Measurements from ENCODE around the gene PRUNE1.

PRUNE1 gene

DNA sequence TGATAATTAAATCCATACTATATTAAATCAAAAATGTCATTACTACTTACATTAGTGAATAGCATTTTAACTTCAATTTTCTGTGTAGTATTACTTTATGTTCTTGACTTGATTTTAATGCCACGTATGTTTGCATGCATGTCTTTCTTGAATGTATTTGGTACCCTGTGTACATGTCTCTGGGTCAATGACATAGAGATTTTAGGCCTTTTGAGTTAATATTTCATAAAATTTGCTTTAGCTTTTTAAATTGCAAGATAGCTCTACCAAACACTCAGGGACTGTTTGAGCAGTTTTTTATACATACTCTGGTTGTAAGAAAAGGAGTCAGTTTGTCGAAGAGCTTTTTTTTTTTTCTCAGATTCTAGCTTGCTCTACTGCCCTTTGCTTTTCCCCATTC, 53.5 kb downstream of the PRUNE1 start:
- no peak for DNase-seq (ENCODE audit: extremely low read depth, low read depth)
- TF ChIP-seq, protein P1, sequence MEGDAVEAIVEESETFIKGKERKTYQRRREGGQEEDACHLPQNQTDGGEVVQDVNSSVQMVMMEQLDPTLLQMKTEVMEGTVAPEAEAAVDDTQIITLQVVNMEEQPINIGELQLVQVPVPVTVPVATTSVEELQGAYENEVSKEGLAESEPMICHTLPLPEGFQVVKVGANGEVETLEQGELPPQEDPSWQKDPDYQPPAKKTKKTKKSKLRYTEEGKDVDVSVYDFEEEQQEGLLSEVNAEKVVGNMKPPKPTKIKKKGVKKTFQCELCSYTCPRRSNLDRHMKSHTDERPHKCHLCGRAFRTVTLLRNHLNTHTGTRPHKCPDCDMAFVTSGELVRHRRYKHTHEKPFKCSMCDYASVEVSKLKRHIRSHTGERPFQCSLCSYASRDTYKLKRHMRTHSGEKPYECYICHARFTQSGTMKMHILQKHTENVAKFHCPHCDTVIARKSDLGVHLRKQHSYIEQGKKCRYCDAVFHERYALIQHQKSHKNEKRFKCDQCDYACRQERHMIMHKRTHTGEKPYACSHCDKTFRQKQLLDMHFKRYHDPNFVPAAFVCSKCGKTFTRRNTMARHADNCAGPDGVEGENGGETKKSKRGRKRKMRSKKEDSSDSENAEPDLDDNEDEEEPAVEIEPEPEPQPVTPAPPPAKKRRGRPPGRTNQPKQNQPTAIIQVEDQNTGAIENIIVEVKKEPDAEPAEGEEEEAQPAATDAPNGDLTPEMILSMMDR (IDR thresholded peaks at IDR 0.05; ENCODE audit: low read depth, low read length): no peak

GRCh38 chr1:151062741-151063371, 54.6 kb downstream of the PRUNE1 start:
- TF ChIP-seq, protein P1 (IDR thresholded peaks at IDR 0.05; ENCODE audit: low read depth, low read length): no peak
- DNase-seq (ENCODE audit: extremely low read depth, low read depth): peak; percentile 45

- TF ChIP-seq, protein P1 (IDR thresholded peaks at IDR 0.05; ENCODE audit: low read depth, low read length): no peak
- DNase-seq (ENCODE audit: extremely low read depth, low read depth): no peak
These were observed 56.9 kb downstream of the PRUNE1 start for GRCh38 chr1:151065089-151065645.

DNA sequence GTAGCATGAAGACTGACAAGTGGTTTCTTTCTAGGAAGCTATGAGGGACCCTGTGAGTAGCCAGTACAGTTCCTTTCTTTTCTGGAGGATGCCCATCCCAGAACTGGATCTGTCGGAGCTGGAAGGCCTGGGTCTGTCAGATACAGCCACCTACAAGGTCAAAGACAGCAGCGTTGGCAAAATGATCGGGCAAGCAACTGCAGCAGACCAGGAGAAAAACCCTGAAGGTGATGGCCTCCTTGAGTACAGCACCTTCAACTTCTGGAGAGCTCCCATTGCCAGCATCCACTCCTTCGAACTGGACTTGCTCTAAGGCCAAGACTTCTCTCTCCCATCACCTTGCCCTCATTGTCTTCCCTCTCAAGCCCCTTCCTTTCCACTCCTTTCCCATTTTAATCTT, 58.9 kb downstream of the PRUNE1 start:
- TF ChIP-seq, protein P1 (IDR thresholded peaks at IDR 0.05; ENCODE audit: low read depth, low read length): no peak

GRCh38 chr1:151069103-151069486, 60.8 kb downstream of the PRUNE1 start:
- TF ChIP-seq, protein P1 (IDR thresholded peaks at IDR 0.05; ENCODE audit: low read depth, low read length): no peak

More for the DNA sequence above, 58.9 kb downstream of the PRUNE1 start:
- DNase-seq (ENCODE audit: extremely low read depth, low read depth): no peak

GRCh38 chr1:151070474-151071276, 62.4 kb downstream of the PRUNE1 start, which contains the start of gene GABPB2:
Gene GABPB2 (plus strand): TSS chr1:151070761. CDS start chr1:151088190, 17,429 bp downstream.
- peak; percentile 96 for DNase-seq (ENCODE audit: extremely low read depth, low read depth)
- TF ChIP-seq, protein P1 (IDR thresholded peaks at IDR 0.05; ENCODE audit: low read depth, low read length): peak; percentile 91

More at GRCh38 chr1:151069103-151069486, 60.8 kb downstream of the PRUNE1 start:
- DNase-seq (ENCODE audit: extremely low read depth, low read depth): no peak

DNA sequence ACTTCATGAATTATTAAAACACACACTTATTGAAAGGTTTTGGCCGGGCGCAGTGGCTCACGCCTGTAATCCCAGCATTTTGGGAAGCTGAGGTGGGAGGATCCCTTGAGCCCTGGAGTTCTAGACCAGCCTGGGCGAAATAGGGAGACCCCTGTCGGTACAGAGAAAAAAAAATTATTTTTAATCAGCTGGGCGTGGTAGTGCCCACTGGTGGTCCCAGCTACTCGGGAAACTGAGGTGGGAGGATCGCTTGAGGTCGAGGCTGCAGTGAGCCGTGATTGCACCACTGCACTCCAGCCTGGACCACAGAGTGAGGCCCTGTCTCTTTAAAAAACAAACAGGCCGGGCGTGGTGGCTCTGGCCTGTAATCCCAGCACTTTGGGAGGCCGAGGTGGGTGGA, 64.0 kb downstream of the PRUNE1 start:
- TF ChIP-seq, protein P1 (IDR thresholded peaks at IDR 0.05; ENCODE audit: low read depth, low read length): no peak
- no peak for DNase-seq (ENCODE audit: extremely low read depth, low read depth)
